OCI-LY1 (cell line): ENCODE data around the gene YIPF1.

Experiments
- H2AFZ ChIP-seq: fragments of 200-600 bp; sonication (generic), shearing (Covaris generic); 2 replicates; pipeline ENCODE4 v1.6.0; 2014; ENCODE audit warnings: antibody characterized with exemption, mild to moderate bottlenecking, low read length
- H3F3A ChIP-seq: fragments of 200-600 bp; sonication (generic), shearing (Covaris generic); 2 replicates; pipeline ENCODE4 v1.6.0; 2014; ENCODE audit warnings: mild to moderate bottlenecking, antibody characterized with exemption, low read length, moderate library complexity; ENCODE audit not compliant: insufficient read depth
- H3K27ac ChIP-seq: fragments of 200-600 bp; sonication (generic); 2 replicates; pipeline ENCODE4 v1.5.1; 2014; ENCODE audit warnings: low read length, mixed run types, mild to moderate bottlenecking, low read depth; ENCODE audit not compliant: poor library complexity, severe bottlenecking
- H3K27me3 ChIP-seq: fragments of 200-600 bp; sonication (generic); 2 replicates; pipeline ENCODE4 v1.6.0; 2014; ENCODE audit warnings: antibody characterized with exemption, mild to moderate bottlenecking, low read length, moderate library complexity; ENCODE audit not compliant: insufficient read depth
- H3K36me3 ChIP-seq: fragments of 200-600 bp; sonication (generic); 2 replicates; pipeline ENCODE4 v1.6.1; 2014; ENCODE audit warnings: mild to moderate bottlenecking, antibody characterized with exemption, low read length, moderate library complexity, mixed read lengths; ENCODE audit not compliant: insufficient read depth
- H3K4me1 ChIP-seq: fragments of 200-600 bp; sonication (generic); 2 replicates; pipeline ENCODE4 v1.5.1; 2014; ENCODE audit warnings: mild to moderate bottlenecking, low read length, moderate library complexity; ENCODE audit not compliant: insufficient read depth, severe bottlenecking
- H3K4me2 ChIP-seq: fragments of 200-600 bp; sonication (generic), shearing (Covaris generic); 2 replicates; pipeline ENCODE4 v1.6.1; 2014; ENCODE audit warnings: low read length
- H3K4me3 ChIP-seq: fragments of 200-600 bp; sonication (generic); 2 replicates; pipeline ENCODE4 v1.5.1; 2014; ENCODE audit warnings: low read length, low read depth, mild to moderate bottlenecking, mixed read lengths; ENCODE audit not compliant: poor library complexity, severe bottlenecking
- H3K79me2 ChIP-seq: fragments of 200-600 bp; shearing (Covaris generic); 2 replicates; pipeline ENCODE4 v1.6.1; 2016; ENCODE audit warnings: mixed run types, low read length, mixed read lengths; ENCODE audit not compliant: insufficient read depth
- H3K9ac ChIP-seq: fragments of 200-600 bp; sonication (generic), shearing (Covaris generic); 2 replicates; pipeline ENCODE4 v1.6.1; 2014; ENCODE audit warnings: mild to moderate bottlenecking, low read length, mixed read lengths
- H3K9me2 ChIP-seq: fragments of 200-600 bp; sonication (generic), shearing (Covaris generic); 2 replicates; pipeline ENCODE4 v1.6.1; 2014; ENCODE audit warnings: low read depth, mild to moderate bottlenecking, low read length, mixed read lengths
- H3K9me3 ChIP-seq: fragments of 200-600 bp; shearing (Covaris generic); 2 replicates; pipeline ENCODE4 v1.6.1; 2014; ENCODE audit warnings: low read length, mixed read lengths
- H4K20me1 ChIP-seq: fragments of 200-600 bp; sonication (generic), shearing (Covaris generic); 2 replicates; pipeline ENCODE4 v1.6.0; 2016; ENCODE audit warnings: mild to moderate bottlenecking, low read length; ENCODE audit not compliant: insufficient read depth
- EZH2 ChIP-seq: fragments of 200-600 bp; sonication (generic), shearing (Covaris generic); IDR thresholded peaks from 2 replicates; pipeline ENCODE4 v1.8.0; 2017; ENCODE audit warnings: borderline replicate concordance, mixed run types, mild to moderate bottlenecking, antibody characterized with exemption, low read length, moderate library complexity, mixed read lengths
- TF ChIP-seq, protein P1 (sequence below): fragments of 200-600 bp; sonication (generic), shearing (Covaris generic); IDR thresholded peaks from 2 replicates; pipeline ENCODE4 v1.5.1; 2017; ENCODE audit warnings: mild to moderate bottlenecking, antibody characterized with exemption, low read length, moderate library complexity, mixed read lengths

YIPF1 gene

DNA sequence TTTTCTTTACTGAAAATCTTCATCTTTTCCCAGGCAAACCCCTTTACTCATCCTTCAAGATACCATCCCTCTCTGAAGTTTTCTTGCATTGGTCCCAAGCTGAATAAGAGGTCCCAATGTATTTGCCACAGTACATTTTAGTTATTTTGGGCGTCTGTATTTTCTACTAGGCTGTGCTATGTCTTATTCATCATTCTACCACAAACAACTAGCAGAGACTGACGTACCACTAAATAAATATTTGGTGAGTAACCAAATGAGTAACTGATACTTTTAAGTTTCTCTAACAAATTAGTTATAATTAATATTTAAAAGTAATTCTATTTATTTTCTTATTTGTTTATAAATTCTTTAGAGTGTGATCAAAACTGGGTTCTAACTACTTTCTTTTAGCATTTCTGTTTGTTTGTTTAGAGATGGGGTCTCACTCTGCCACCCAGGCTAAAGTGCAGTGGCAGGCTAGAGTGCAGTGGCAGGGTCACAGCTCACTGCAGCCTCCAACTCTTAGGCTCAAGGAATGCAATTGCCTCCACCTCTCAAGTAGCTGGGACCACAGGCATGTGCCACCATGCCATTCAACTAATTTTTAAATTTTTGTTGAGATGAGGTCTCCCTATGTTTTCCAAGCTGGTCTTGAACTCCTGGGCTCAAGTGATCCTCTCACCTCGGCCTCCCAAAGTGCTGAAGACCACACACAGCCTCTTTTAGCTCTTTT, 84.6 kb downstream of the YIPF1 start:
- TF ChIP-seq, protein P1, sequence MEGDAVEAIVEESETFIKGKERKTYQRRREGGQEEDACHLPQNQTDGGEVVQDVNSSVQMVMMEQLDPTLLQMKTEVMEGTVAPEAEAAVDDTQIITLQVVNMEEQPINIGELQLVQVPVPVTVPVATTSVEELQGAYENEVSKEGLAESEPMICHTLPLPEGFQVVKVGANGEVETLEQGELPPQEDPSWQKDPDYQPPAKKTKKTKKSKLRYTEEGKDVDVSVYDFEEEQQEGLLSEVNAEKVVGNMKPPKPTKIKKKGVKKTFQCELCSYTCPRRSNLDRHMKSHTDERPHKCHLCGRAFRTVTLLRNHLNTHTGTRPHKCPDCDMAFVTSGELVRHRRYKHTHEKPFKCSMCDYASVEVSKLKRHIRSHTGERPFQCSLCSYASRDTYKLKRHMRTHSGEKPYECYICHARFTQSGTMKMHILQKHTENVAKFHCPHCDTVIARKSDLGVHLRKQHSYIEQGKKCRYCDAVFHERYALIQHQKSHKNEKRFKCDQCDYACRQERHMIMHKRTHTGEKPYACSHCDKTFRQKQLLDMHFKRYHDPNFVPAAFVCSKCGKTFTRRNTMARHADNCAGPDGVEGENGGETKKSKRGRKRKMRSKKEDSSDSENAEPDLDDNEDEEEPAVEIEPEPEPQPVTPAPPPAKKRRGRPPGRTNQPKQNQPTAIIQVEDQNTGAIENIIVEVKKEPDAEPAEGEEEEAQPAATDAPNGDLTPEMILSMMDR, result no peak
- TF ChIP-seq EZH2, result no peak
- H3K36me3 ChIP-seq, result peaks cover 93% of the 10 kb centered on the region

DNA sequence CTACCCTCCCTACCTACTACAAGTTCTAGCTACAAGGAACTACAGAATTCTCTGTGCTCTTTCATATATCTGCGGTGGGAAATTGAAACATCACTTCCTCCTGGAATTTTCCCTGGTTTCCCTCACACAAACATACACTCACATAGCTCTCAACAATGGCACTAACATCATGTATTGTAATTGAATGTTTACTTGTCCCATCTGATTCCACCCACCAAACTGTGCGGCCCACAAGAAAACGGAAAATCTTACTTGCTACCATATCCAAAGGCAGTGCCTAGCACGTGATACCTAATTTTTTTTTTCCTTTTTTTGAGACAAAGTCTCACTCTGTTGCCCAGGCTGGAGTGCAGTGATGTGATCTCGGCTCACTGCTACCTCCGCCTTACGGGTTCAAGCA, 85.4 kb downstream of the YIPF1 start:
- no peak overlapping the region for H3K27ac ChIP-seq
- H3K4me2 ChIP-seq, result no peak overlapping the region
- H3F3A ChIP-seq, result no peaks in the 10 kb centered on the region
- peaks cover 93% of the 10 kb centered on the region for H3K36me3 ChIP-seq
- no peaks in the 10 kb centered on the region for H3K4me1 ChIP-seq
- H3K79me2 ChIP-seq, result no peaks in the 10 kb centered on the region
- H3K9me3 ChIP-seq, result no peaks in the 10 kb centered on the region
- no peak overlapping the region for H3K4me3 ChIP-seq
- no peak overlapping the region for H3K9ac ChIP-seq
- no peaks in the 10 kb centered on the region for H4K20me1 ChIP-seq
- no peaks in the 10 kb centered on the region for H3K9me2 ChIP-seq
- H3K27me3 ChIP-seq, result no peaks in the 10 kb centered on the region
- no peak for TF ChIP-seq EZH2
- TF ChIP-seq, protein P1, result no peak
- H2AFZ ChIP-seq, result no peak overlapping the region

More for the DNA sequence above, 84.6 kb downstream of the YIPF1 start:
- Histone ChIP-seq H3K4me3 (no peak overlapping the region), H3K4me1 (no peaks in the 10 kb centered on the region), H3K27ac (no peak overlapping the region), H3K79me2 (no peaks in the 10 kb centered on the region), H3K9me2 (no peaks in the 10 kb centered on the region), H3K27me3 (no peaks in the 10 kb centered on the region), H3K4me2 (no peak overlapping the region), H3K9ac (no peak overlapping the region), H3K9me3 (no peaks in the 10 kb centered on the region), H2AFZ (no peak overlapping the region), H3F3A (no peaks in the 10 kb centered on the region), H4K20me1 (no peaks in the 10 kb centered on the region)
